Testis (tissue), 2 donors: ENCODE results near the gene NRCAM.

ENCODE experiments used
- POLR2A ChIP-seq: fragments of 450-650 bp; IDR thresholded peaks from one replicate; pipeline ENCODE4 v1.6.1; 2017; ENCODE audit warnings: antibody characterized with exemption, mild to moderate bottlenecking, moderate library complexity
- TF ChIP-seq, protein P1 (sequence below), 3 experiments: fragments of 450-650 bp in 2 of 3; fragments of 200-600 bp in 1 of 3; sonication (generic) in 1 of 3; IDR thresholded peaks; one replicate each; pipeline ENCODE4 v1.5.1; 2016 to 2019; ENCODE audit warnings: antibody characterized with exemption in 3 of 3, mild to moderate bottlenecking in 2 of 3, moderate library complexity in 1 of 3

DNA sequence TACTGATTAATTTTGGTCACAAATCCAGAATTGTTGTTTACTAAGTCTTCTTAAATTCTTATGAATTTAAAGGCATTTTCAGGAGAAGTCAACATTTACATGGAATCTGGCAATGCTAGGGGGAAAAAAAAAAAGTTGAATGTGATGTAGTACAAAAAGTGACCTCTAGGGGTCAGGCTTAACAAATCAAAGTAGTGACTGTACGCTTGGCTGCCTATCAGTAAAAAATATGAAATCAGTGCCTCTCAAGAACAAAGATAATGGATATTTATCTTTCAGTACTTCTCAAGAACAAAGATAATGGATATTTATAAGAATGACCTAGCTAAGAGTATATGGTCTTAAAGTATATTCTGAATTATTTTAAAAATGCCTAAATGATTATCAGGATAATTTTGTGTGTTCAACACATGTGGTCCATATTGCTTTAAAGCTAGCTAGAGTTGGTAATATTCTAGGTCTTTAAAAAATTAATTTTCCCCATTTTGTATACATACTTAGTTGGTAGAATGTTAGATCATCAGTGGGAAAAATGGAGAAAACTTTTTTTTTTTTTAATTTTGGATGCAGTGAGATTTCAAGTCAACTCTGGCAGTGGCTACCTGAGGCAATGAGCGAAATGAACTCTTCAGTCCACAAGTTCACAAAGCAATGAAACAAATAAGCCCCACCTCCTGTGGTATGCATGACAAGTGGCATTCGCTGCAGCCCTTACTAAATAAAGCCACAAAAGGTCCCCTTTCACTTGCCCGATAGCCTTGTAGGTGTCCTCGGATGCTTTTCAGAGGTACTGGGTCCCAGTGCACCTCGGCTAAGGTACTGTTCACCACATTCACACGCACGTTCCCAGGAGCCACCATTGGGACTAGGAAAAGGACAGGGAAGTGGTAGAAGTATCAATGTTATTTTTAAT is 274.9 kb downstream of the NRCAM start:
- TF ChIP-seq, protein P1, sequence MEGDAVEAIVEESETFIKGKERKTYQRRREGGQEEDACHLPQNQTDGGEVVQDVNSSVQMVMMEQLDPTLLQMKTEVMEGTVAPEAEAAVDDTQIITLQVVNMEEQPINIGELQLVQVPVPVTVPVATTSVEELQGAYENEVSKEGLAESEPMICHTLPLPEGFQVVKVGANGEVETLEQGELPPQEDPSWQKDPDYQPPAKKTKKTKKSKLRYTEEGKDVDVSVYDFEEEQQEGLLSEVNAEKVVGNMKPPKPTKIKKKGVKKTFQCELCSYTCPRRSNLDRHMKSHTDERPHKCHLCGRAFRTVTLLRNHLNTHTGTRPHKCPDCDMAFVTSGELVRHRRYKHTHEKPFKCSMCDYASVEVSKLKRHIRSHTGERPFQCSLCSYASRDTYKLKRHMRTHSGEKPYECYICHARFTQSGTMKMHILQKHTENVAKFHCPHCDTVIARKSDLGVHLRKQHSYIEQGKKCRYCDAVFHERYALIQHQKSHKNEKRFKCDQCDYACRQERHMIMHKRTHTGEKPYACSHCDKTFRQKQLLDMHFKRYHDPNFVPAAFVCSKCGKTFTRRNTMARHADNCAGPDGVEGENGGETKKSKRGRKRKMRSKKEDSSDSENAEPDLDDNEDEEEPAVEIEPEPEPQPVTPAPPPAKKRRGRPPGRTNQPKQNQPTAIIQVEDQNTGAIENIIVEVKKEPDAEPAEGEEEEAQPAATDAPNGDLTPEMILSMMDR (IDR thresholded peaks at IDR 0.05), result peak; percentile 9 to 85 (median 55)
- no peak for TF ChIP-seq POLR2A
